ENCODE results near the gene NCOA1. TPM values are rescaled to one million over a fixed set of nuclear protein-coding genes. Genes with fewer than 3 reads are reported as not detected.

The NCOA1 gene
- total and polyA plus RNA-seq, 7 donors, result 12.8 to 78.1 (median 44.2) TPM

DNA sequence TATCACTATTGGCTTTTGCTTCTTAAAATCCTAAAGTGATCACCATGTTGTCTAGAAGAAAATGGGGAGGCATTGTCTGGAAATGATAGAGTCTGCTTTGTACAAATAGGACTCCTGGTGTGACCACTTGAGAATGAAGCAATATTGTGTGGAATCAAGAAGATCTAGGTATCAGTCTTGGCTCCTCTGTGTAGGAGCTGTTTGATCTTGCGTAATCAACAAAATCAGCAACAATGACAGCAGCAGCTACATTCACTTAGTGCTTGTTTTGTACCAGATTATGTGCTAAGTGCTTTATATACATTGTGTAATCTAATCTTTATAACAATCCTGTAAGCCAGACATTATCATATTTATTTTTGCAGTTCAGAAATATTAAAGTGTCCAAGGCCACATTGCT lies 17.8 kb downstream of the NCOA1 start:
- WGBS, 3 donors, result 97% methylated on average over 1 of the region's 1 CpG
- Histone ChIP-seq H3K4me3 (no peak overlapping the region), H3K36me3 (ENCODE audit: insufficient read depth in 1 of 2, low read depth in 1 of 2) (no peaks in the 10 kb centered on the region), H3K4me1 (peaks cover 67% of the 10 kb centered on the region), H3K27me3 (ENCODE audit: insufficient read depth in 3 of 3, low read length in 2 of 3) (no peaks in the 10 kb centered on the region), H3K27ac (no peak overlapping the region), H3K9me3 (no peaks in the 10 kb centered on the region)
- ATAC-seq (peak in 2 of 4 donors; percentile 19 to 38), DNase-seq (no peak)
- intact Hi-C loops (cut with DNase I), result loop anchor here in 1 of 2 donors (5.0 to 10.0 kb wide), 2 partner anchors 46 to 68 kb away; no protein-coding TSS in a partner anchor
- TF ChIP-seq, protein P1, sequence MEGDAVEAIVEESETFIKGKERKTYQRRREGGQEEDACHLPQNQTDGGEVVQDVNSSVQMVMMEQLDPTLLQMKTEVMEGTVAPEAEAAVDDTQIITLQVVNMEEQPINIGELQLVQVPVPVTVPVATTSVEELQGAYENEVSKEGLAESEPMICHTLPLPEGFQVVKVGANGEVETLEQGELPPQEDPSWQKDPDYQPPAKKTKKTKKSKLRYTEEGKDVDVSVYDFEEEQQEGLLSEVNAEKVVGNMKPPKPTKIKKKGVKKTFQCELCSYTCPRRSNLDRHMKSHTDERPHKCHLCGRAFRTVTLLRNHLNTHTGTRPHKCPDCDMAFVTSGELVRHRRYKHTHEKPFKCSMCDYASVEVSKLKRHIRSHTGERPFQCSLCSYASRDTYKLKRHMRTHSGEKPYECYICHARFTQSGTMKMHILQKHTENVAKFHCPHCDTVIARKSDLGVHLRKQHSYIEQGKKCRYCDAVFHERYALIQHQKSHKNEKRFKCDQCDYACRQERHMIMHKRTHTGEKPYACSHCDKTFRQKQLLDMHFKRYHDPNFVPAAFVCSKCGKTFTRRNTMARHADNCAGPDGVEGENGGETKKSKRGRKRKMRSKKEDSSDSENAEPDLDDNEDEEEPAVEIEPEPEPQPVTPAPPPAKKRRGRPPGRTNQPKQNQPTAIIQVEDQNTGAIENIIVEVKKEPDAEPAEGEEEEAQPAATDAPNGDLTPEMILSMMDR (IDR thresholded peaks at IDR 0.05), result no peak

GRCh38 chr2:24509425-24509824 lies 18.4 kb downstream of the NCOA1 start:
- no peak overlapping the region for H3K27ac ChIP-seq
- TF ChIP-seq, protein P1 (IDR thresholded peaks at IDR 0.05), result no peak
- intact Hi-C loops (cut with DNase I), result loop anchor here in 1 of 2 donors (5.0 to 10.0 kb wide), 2 partner anchors 45 to 68 kb away; no protein-coding TSS in a partner anchor
- H3K4me1 ChIP-seq, result peaks cover 69% of the 10 kb centered on the region
- no peak for DNase-seq
- H3K9me3 ChIP-seq, result no peaks in the 10 kb centered on the region
- 95 to 100% (median 97%) methylated on average over 1 of the region's 1 CpG for WGBS, 3 donors
- no peaks in the 10 kb centered on the region for H3K27me3 ChIP-seq (ENCODE audit: insufficient read depth in 3 of 3, low read length in 2 of 3)
- ATAC-seq, result no peak
- no peaks in the 10 kb centered on the region for H3K36me3 ChIP-seq (ENCODE audit: insufficient read depth in 1 of 2, low read depth in 1 of 2)
- H3K4me3 ChIP-seq, result no peak overlapping the region

DNA sequence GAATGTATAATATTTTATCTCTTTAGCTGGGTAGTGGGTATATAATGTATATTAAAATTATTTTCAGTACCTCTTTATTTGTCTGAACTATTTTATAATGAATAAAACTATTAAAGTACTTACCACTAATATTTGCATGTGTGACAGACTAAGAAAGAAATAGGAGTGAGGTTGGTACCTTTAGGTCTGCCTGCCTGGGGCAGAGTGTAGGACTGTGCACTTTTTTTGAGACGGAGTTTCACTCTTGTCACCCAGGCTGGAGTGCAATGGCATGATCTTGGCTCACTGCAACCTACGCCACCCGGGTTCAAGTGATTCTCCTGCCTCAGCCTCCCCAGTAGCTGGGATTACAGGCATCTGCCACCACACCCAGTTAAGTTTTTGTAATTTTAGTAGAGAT lies 18.8 kb downstream of the NCOA1 start:
- Histone ChIP-seq H3K27ac (no peak overlapping the region), H3K4me3 (no peak overlapping the region), H3K36me3 (ENCODE audit: insufficient read depth in 1 of 2, low read depth in 1 of 2) (no peaks in the 10 kb centered on the region), H3K27me3 (ENCODE audit: insufficient read depth in 3 of 3, low read length in 2 of 3) (no peaks in the 10 kb centered on the region), H3K4me1 (peaks cover 71% of the 10 kb centered on the region), H3K9me3 (no peaks in the 10 kb centered on the region)
- ATAC-seq (no peak), DNase-seq (no peak)
- WGBS, 3 donors, result 87 to 93% (median 89%) methylated on average over 3 of the region's 3 CpGs
- TF ChIP-seq, protein P1 (IDR thresholded peaks at IDR 0.05), result no peak
- intact Hi-C loops (cut with DNase I), result loop anchor here in 1 of 2 donors (5.0 to 10.0 kb wide), 2 partner anchors 45 to 67 kb away; no protein-coding TSS in a partner anchor

DNA sequence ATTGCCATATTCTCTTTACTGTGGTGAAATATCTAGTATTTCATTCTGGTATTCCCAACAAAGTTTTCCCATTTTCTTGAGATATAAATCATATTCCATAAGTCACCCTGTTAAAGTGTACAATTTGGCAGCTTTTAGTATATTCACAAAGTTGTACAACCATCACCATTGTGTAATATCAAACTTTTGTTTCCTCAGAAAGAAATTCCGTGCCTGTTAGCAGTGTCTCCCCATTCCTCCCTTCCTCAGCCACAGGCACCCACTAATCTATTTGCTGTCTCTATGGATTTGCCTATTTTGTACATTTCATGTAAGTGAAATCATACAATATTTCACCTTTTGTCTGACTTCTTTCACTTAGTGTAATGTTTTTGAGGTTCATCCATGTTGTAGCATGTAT lies 19.7 kb downstream of the NCOA1 start:
- TF ChIP-seq, protein P1 (IDR thresholded peaks at IDR 0.05), result no peak
- H3K27ac ChIP-seq, result no peak overlapping the region
- H3K4me1 ChIP-seq, result peaks cover 69% of the 10 kb centered on the region
- WGBS, 3 donors, result 88 to 98% (median 91%) methylated on average over 1 of the region's 1 CpG
- H3K4me3 ChIP-seq, result no peak overlapping the region
- H3K9me3 ChIP-seq, result no peaks in the 10 kb centered on the region
- H3K36me3 ChIP-seq (ENCODE audit: insufficient read depth in 1 of 2, low read depth in 1 of 2), result no peaks in the 10 kb centered on the region
- ATAC-seq (no peak), DNase-seq (no peak)
- H3K27me3 ChIP-seq (ENCODE audit: insufficient read depth in 3 of 3, low read length in 2 of 3), result no peaks in the 10 kb centered on the region
- intact Hi-C loops (cut with DNase I), result no loop called here

DNA sequence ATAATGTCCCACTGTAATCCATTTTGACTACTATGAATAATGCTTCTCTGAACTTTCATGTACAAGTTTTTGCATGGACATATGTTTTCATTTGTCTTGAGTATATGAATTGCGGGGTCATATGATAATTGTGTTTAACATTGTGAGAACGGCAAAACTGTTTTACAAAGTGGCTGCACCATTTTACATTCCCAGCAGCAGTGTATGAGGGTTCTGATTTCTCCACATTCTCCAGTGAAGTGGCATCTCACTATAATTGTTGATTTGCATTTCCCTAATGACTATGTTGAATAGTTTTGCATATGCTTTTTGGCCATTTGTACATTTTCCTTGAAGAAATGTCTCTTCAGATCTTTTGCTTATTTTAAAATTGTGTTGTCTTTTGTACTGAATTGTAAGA lies 20.1 kb downstream of the NCOA1 start:
- Histone ChIP-seq H3K27ac (no peak overlapping the region), H3K4me3 (no peak overlapping the region), H3K27me3 (ENCODE audit: insufficient read depth in 3 of 3, low read length in 2 of 3) (no peaks in the 10 kb centered on the region), H3K4me1 (peaks cover 65% of the 10 kb centered on the region), H3K9me3 (no peaks in the 10 kb centered on the region), H3K36me3 (ENCODE audit: insufficient read depth in 1 of 2, low read depth in 1 of 2) (no peaks in the 10 kb centered on the region)
- ATAC-seq (no peak), DNase-seq (no peak)
- 75 to 79% (median 76%) methylated on average over 2 of the region's 2 CpGs for WGBS, 3 donors
- TF ChIP-seq, protein P1 (IDR thresholded peaks at IDR 0.05), result no peak
- intact Hi-C loops (cut with DNase I), result no loop called here
